Hematopoietic multipotent progenitor cell treated with erythropoietin and hydrocortisone succinate and interleukin-3 and kit ligand, for 6 days (in vitro differentiated cells): ENCODE results near the gene PIP5K1B.

Source experiments
- DNase-seq: peaks from one replicate; pipeline ENCODE4 v3.0.0-alpha.2; 2015

Gene PIP5K1B

GRCh38 chr9:68709291-68710110 lies 4.5 kb downstream of the PIP5K1B start:
- no peak for DNase-seq

- DNase-seq, result peak; percentile 64
Observed at GRCh38 chr9:68710111-68710471, 5.1 kb downstream of the PIP5K1B start.

DNA sequence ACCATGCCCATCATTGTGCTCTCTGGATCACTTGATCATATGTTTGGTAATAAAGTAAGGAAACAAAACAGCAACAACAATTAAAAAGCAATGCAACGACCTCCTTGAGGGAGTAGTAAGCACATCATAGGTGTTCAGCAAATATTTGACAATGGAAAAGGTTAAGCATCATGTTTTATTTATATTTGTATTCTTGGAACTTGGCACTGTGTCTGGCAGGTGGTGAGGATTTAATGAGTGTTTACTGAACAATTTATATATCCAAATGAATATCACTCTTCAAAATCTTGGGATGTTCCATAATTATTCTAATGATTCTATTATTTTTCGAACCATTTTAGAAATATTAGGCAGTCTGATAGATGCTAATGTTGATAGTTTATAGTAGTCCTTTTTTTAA lies 6.2 kb downstream of the PIP5K1B start:
- DNase-seq, result no peak

DNA sequence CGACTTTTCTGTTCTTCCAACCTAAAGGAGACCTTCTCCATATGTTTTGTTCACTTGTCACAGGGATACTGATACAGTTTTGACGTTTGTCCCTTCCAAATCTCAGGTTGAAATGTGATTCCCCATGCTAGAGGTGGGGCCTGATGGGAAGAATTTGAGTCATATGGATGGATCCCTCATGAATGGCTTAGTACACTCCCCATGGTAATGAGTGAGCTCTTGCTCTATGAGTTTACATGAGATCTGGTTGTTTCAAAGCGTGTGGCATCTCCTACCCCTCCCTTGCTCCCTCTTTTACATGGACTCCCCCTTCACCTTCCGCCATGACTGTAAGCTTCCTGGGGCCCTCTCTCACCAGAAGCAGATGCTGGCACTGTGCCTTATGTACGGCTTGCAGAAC lies 6.9 kb downstream of the PIP5K1B start:
- no peak for DNase-seq

GRCh38 chr9:68714416-68715180 lies 9.6 kb downstream of the PIP5K1B start:
- DNase-seq, result no peak

DNA sequence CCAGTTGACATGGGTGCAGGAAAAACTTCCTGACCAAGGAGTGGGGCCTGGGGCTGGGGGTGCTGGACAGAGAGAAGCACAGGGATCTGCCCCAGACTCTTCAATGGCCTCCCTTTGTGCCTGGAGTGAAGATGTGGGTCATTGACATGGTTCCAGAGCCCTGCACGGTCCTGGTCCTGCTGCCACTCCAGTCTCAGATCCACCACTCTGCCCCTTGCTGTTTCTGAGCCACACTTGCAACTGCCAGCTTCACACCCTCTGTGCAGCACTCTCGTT lies 10.1 kb downstream of the PIP5K1B start:
- no peak for DNase-seq

- DNase-seq, result no peak
Observed at GRCh38 chr9:68717552-68718443, 12.8 kb downstream of the PIP5K1B start.

DNA sequence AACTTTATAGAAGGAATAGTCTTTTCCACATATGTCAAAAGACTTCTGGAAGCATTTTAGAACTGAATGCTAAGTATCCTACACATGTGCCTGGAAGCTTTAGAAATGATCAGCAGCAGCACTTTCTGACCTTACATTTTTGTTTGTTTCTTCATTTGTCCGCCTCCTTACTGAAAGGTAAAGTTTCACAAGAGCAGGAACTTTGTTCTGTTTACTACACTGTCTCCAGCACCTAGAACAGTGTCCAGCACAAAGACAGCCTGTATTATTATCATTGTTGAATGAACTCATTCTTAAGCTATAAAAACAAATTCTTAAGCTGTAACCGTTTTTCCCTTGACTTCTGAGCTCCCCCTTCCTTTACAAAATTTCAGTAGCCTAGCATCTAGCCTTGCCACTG lies 14.8 kb downstream of the PIP5K1B start:
- no peak for DNase-seq

GRCh38 chr9:68720656-68721313 lies 15.7 kb downstream of the PIP5K1B start:
- peak; percentile 82 for DNase-seq

DNA sequence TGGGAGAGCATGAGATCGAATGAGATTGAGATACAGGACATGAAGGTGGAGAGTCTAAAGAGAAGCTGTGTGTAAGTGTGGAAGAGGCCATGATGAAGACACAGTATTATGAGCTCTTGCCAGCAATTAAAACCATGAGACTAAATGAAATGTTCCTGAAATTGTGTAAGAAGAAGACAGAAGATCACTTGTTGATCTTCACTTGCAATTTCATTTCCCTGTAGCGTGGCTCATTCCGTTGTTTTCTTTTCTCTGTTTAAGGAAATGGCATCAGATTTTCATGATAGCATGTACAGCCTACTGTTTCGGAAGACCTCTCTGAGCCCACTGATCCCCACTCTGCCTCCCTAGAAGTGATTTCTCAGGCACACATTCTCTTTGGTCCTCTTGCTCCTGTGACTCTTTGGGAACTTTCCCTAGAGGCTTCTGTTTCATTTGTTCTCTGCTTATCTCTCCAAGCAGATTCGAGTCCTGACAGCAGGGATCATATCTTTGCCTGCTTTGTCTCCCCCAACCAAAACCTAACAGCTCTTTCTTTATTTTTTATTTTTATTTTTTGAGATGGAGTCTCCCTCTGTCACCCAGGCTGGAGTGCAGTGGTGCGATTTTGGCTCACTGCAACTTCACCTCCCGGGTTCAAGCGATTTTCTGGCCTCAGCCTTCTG lies 16.8 kb downstream of the PIP5K1B start:
- DNase-seq, result no peak

DNA sequence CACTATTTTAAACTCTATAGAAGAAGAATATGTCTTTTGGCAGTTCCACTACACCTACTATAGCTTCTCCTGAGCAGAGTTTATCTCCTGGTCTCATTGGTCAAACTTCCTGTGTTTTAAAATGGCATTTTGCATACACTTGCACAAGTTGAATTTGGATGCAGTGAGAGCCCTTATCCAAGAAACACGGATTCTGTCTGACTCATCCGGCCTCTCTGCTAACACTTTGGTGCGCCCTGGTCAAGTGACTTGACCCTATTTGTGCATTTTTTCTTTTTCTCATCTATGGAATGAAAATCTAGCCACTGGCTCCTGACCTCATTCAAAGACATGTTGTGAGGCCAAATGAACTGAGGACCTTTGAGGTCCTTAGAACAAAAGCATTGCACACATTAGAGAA lies 20.0 kb downstream of the PIP5K1B start:
- DNase-seq, result no peak

DNA sequence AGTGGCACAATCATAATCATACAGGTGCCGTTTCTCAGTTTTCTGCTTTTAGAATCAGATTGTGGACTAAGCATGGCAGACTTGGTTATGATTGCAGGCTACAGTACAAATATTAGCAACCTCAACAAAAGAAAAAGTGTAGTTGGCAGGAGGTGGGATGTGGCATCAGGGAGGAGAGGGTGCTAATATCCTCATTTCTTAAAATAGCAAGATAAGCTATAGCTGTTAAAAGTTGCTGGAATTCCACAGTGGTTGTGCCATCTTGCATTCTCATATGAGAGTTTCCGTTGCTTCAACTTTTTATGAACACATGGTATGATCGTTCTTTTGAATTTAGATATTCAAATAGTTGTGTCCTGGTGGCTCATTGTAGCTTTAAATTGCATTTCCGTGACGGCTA lies 21.4 kb downstream of the PIP5K1B start:
- no peak for DNase-seq

GRCh38 chr9:68727636-68728035 lies 22.6 kb downstream of the PIP5K1B start:
- peak; percentile 49 for DNase-seq

DNA sequence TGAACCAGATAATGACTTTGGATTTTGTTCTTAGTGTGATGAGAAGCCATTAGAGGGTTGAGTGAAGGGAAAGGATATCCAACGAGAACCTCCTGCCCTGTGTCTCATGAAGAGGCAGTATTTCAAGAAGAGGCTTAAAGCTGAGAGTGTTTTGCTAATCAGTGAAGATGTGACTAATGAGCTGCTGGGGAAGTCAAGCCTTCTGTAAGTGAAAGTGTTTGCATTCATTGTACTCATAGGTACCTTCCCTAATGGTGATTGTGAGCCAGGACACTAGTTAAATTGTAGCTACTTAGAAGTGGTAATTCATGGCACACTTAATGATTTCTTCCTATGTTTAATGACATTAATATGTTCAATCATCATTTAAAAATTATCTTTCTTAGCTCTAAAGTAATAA lies 23.7 kb downstream of the PIP5K1B start:
- DNase-seq, result no peak

DNA sequence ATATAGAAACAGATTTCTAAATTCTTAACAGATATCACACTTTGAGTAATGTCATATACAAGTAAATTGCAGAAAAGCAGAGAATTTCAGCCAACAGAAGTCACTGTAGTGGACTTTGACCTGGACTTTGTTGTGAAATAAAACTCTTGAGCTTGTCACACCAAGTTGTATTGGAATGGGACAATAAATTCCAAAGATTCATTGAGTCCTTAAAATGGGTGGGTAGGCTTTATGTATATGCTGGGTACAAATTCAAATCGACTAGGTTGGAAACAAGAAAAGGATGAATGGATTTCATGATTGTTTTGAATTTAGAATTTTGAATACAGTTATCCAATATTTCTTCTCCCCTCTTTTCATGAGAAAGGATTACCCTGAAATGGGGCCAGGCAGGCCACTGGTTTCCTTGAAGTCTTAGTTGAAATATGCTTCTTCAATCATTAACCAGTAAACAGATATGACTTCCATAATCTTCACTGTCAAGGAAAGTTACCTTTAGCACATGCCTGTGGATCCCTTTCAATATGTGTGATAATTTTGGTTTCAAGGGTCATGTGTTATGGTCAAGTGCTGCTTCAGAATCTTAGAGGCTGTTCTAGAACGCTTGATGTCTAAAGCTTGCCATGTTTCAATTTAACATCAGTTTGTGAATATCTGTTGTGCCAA lies 25.7 kb downstream of the PIP5K1B start:
- no peak for DNase-seq

GRCh38 chr9:68731857-68732256 lies 26.8 kb downstream of the PIP5K1B start:
- DNase-seq, result no peak

- no peak for DNase-seq
Observed at GRCh38 chr9:68732405-68733020, 27.5 kb downstream of the PIP5K1B start.

- DNase-seq, result no peak
Observed at GRCh38 chr9:68733021-68733405, 28.0 kb downstream of the PIP5K1B start.

- peak; percentile 42 for DNase-seq
Observed at GRCh38 chr9:68738358-68738757, 33.3 kb downstream of the PIP5K1B start.

GRCh38 chr9:68739621-68740174 lies 34.7 kb downstream of the PIP5K1B start:
- DNase-seq, result peak; percentile 50

DNA sequence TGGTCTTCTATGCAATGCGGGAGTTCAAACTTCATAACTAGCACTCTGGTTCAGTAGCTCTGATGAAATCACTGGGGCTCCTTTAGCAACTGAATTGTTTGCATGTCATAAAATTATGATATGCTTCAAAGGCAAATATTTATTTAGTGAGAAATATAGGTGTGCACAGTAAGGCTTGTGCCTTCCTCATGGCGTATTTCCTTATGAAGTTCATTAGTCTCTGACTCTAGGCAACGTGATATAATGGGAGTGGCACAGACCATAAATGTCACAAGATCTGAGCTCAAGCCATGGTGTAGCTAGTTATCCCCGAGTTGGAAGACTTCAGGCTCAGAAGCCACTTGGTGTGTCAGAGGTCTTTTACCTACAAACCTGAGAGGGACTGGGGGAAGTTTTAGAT lies 35.5 kb downstream of the PIP5K1B start:
- DNase-seq, result peak; percentile 74
